UCSD-AML1 (cell line): ENCODE measurements around the gene KIFC3.
A peak's percentile ranks its signal among the peaks of the same experiment; 100 is the strongest.
"Not testable (repeated sequence)": the region's sequence is repeated elsewhere in the genome, so short reads cannot be mapped to it uniquely, and the experiment has no call there.

Source experiments
- DNase-seq: peaks from one replicate; lab custom pipeline; 2025; ENCODE audit not compliant: unreplicated experiment; lab: John Stamatoyannopoulos, UW

Gene KIFC3

GRCh38 chr16:57825298-57826044, 23.2 kb upstream of the KIFC3 start:
- DNase-seq: no peak

- DNase-seq: no peak
Measured at GRCh38 chr16:57824888-57825287, 22.6 kb upstream of the KIFC3 start.

GRCh38 chr16:57823836-57824235, 21.5 kb upstream of the KIFC3 start:
- DNase-seq: no peak

GRCh38 chr16:57822856-57823255, 20.6 kb upstream of the KIFC3 start:
- DNase-seq: no peak

- DNase-seq: no peak
Measured at GRCh38 chr16:57822018-57822553, 19.8 kb upstream of the KIFC3 start.

GRCh38 chr16:57821149-57821971, 19.1 kb upstream of the KIFC3 start:
- no peak for DNase-seq

GRCh38 chr16:57818377-57819064, 16.2 kb upstream of the KIFC3 start:
- no peak for DNase-seq

- DNase-seq: no peak
Measured at GRCh38 chr16:57817680-57818079, 15.4 kb upstream of the KIFC3 start.

GRCh38 chr16:57815987-57816745, 13.9 kb upstream of the KIFC3 start:
- DNase-seq: peak; percentile 79

GRCh38 chr16:57814896-57815295, 12.6 kb upstream of the KIFC3 start:
- DNase-seq: no peak

- DNase-seq: no peak
Measured at GRCh38 chr16:57813466-57813865, 11.2 kb upstream of the KIFC3 start.

- not testable (repeated sequence) for DNase-seq
Measured at GRCh38 chr16:57811340-57811739, 9.0 kb upstream of the KIFC3 start.

- peak; percentile 90 for DNase-seq
Measured at GRCh38 chr16:57810197-57811031, 8.1 kb upstream of the KIFC3 start.

GRCh38 chr16:57809276-57810196, 7.2 kb upstream of the KIFC3 start:
- no peak for DNase-seq

- no peak for DNase-seq
Measured at GRCh38 chr16:57808589-57809228, 6.4 kb upstream of the KIFC3 start.

- DNase-seq: peak; percentile 74
Measured at GRCh38 chr16:57807968-57808528, 5.8 kb upstream of the KIFC3 start.

- no peak for DNase-seq
Measured at GRCh38 chr16:57807252-57807967, 5.1 kb upstream of the KIFC3 start.
